ENCODE measurements around the gene HILPDA. TPM values are rescaled to one million over a fixed set of nuclear protein-coding genes. Genes with fewer than 3 reads are reported as not detected.
"Not testable (repeated sequence)": the region's sequence is repeated elsewhere in the genome, so short reads cannot be mapped to it uniquely, and the experiment has no call there.

Gene HILPDA
- total and polyA plus RNA-seq, 12 donors, result 4.5 to 65.0 (median 6.7) TPM

DNA sequence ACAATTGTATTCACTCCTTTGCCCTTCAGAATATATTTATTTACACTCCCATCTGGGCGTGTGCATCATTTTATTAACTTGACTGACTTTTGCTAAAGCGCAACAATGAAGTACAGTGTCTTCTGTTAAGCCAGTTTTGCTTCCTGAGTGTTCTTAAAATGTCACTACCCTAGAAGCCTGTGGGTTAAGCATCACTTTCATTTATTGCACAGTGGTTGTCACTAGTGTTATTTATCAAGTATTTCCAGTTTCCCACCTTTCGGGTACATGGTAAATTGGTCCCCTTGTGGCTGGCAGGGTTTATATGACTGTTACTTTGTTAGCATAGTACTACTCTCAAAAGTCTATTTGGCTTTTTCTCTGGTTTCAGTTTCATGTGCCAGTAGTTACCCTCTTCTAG is 3.3 kb downstream of the HILPDA start:
- intact Hi-C loops (cut with DNase I), result loop anchor here (1.0 to 5.0 kb wide), 5 partner anchors 30 to 61 kb away; no protein-coding TSS in a partner anchor
- peaks cover 9 to 66% (median 33%) of the 10 kb centered on the region in 9 donors for H3K4me1 ChIP-seq
- peak overlapping the region in 1 of 10 donors; percentile 4 for H3K27ac ChIP-seq

DNA sequence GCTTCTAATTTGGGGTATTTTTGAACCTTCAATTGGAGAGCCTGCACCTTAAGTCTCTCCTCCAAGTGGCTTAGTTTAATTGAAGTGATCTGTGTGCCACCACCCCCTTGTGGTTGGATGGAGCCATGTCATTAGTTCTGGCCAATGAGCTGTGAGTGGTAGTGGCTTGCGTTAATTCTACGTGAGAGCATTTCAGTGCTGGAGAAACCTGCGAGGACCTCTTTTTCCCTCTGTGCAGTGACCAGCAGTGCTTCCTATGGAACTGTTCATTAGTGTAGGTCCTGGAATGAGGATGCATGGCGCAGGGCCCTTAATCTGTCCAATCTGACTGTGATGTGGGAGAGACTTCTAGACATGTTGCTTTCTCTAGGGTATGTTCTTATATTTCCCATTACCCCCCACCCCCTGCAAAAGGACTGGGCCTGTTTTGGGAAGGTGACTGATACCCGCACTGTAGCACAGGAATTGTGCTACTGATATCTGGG is 3.8 kb downstream of the HILPDA start:
- Histone ChIP-seq H3K27ac (no peak overlapping the region), H3K36me3 (peaks cover 0 to 17% (median 0%) of the 10 kb centered on the region in 9 donors), H3K4me1 (peaks cover 9 to 61% (median 30%) of the 10 kb centered on the region in 9 donors), H3K27me3 (no peaks in the 10 kb centered on the region), H3K9me3 (no peaks in the 10 kb centered on the region), H3K4me3 (no peak overlapping the region)
- TF ChIP-seq, protein P1, sequence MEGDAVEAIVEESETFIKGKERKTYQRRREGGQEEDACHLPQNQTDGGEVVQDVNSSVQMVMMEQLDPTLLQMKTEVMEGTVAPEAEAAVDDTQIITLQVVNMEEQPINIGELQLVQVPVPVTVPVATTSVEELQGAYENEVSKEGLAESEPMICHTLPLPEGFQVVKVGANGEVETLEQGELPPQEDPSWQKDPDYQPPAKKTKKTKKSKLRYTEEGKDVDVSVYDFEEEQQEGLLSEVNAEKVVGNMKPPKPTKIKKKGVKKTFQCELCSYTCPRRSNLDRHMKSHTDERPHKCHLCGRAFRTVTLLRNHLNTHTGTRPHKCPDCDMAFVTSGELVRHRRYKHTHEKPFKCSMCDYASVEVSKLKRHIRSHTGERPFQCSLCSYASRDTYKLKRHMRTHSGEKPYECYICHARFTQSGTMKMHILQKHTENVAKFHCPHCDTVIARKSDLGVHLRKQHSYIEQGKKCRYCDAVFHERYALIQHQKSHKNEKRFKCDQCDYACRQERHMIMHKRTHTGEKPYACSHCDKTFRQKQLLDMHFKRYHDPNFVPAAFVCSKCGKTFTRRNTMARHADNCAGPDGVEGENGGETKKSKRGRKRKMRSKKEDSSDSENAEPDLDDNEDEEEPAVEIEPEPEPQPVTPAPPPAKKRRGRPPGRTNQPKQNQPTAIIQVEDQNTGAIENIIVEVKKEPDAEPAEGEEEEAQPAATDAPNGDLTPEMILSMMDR (IDR thresholded peaks at IDR 0.05), result peak; percentile 67 to 87 (median 84)
- intact Hi-C loops (cut with DNase I), result loop anchor here (1.0 to 5.0 kb wide), 5 partner anchors 31 to 61 kb away; no protein-coding TSS in a partner anchor
- DNase-seq (peak in 1 of 2 donors; percentile 67), ATAC-seq (peak in 2 of 8 donors; percentile 28 to 31)
- WGBS, 2 donors, result 34 to 40% methylated on average over 5 of the region's 5 CpGs

More for the DNA sequence above, 3.3 kb downstream of the HILPDA start:
- TF ChIP-seq, protein P1 (IDR thresholded peaks at IDR 0.05), result no peak
- no peak overlapping the region for H3K4me3 ChIP-seq
- 59 to 60% methylated on average over 3 of the region's 3 CpGs for WGBS, 2 donors
- DNase-seq (no peak), ATAC-seq (no peak)
- peaks cover 0 to 17% (median 0%) of the 10 kb centered on the region in 9 donors for H3K36me3 ChIP-seq
- no peaks in the 10 kb centered on the region for H3K27me3 ChIP-seq
- no peaks in the 10 kb centered on the region for H3K9me3 ChIP-seq

DNA sequence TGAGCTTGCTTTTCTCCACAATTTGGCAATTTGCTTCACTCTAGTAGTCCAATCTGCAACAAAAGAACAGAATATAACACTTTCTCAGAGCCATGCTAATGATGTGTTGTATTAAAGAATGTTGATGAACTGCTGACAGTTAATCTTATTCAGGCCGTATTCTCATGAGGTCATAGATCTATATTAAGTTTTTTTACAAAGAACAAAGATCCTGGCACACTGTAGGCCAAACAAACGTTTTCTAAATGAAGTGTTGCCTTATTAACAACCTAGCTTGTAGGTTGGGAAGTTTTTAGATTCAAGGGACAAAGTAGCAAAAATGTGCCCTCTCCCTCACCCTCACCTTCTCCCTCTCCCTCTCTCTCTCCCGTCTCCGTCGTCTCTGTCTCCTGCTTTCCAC is 6.8 kb downstream of the HILPDA start:
- Histone ChIP-seq H3K9me3 (no peaks in the 10 kb centered on the region), H3K4me3 (no peak overlapping the region), H3K36me3 (peaks cover 0 to 18% (median 0%) of the 10 kb centered on the region in 9 donors), H3K4me1 (peaks cover 0 to 36% (median 8%) of the 10 kb centered on the region in 9 donors), H3K27me3 (no peaks in the 10 kb centered on the region), H3K27ac (peak overlapping the region in 4 of 10 donors; percentile 25 to 44 (median 33))
- 53 to 62% methylated on average over 5 of the region's 5 CpGs for WGBS, 2 donors
- intact Hi-C loops (cut with DNase I), result no loop called here
- no peak for DNase-seq
- TF ChIP-seq, protein P1 (IDR thresholded peaks at IDR 0.05), result no peak
- ATAC-seq, result peak in 4 of 8 donors; percentile 17 to 67 (median 56)

DNA sequence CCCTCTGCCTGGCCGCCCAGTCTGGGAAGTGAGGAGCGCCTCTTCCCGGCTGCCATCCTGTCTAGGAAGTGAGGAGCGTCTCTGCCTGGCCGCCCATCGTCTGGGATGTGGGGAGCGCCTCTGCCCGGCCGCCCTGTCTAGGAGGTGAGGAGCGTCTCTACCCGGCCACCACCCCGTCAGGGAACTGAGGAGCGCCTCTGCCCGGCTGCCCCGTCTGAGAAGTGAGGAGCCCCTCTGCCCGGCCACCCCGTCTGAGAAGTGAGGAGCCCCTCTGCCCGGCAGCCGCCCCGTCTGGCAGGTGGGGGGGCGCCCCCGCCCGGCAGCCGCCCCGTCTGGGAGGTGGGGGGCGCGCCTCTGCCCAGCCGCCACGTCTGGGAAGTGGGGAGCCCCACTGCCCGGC is 7.7 kb downstream of the HILPDA start:
- DNase-seq; H3K27me3 ChIP-seq; H3K9me3 ChIP-seq; H3K36me3 ChIP-seq; ATAC-seq; H3K4me3 ChIP-seq; H3K27ac ChIP-seq; intact Hi-C loops (cut with DNase I): not testable (repeated sequence)
- WGBS, 2 donors, result 95% methylated on average over 28 to 30 of the region's 30 CpGs
- H3K4me1 ChIP-seq, result peaks cover 0 to 27% (median 8%) of the 10 kb centered on the region in 9 donors

DNA sequence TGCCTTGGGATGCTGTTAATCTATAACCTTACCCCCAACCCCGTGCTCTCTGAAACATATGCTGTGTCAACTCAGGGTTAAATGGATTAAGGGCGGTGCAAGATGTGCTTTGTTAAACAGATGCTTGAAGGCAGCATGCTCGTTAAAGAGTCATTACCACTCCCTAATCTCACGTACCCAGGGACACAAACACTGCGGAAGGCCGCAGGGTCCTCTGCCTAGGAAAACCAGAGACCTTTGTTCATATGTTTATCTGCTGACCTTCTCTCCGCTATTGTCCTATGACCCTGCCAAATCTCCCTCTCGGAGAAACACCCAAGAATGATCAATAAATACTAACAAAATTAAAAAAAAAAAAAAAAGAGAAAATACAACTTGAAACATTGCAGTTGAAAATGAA is 8.3 kb downstream of the HILPDA start:
- H3K4me1 ChIP-seq, result peaks cover 0 to 21% (median 7%) of the 10 kb centered on the region in 9 donors
- ATAC-seq; DNase-seq; H3K27me3 ChIP-seq; H3K27ac ChIP-seq; H3K36me3 ChIP-seq; H3K4me3 ChIP-seq; intact Hi-C loops (cut with DNase I); H3K9me3 ChIP-seq: not testable (repeated sequence)
- 83 to 85% methylated on average over 7 of the region's 8 CpGs for WGBS, 2 donors

DNA sequence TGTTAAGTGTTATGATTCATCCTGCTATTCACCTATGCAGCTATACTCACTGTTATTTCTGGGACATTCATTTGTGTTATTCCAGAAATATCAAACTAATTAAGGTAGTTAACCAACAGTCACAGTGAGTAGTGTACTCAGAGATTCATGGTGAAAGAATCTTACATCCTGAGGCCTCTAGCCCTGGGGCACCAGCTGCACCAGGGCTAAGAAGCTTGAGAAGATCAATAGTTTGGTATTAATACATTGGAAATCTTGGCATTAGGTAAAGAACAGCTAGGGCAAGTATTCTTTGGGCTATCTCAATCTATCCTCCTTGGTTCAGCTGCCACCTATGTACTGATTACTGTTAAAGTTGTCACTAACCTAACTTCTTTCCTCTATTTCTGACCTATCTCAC is 11.2 kb downstream of the HILPDA start:
- H3K9me3 ChIP-seq; H3K27me3 ChIP-seq; H3K4me1 ChIP-seq; H3K36me3 ChIP-seq; ATAC-seq; H3K4me3 ChIP-seq; H3K27ac ChIP-seq; intact Hi-C loops (cut with DNase I); DNase-seq: not testable (repeated sequence)

Data from heart right ventricle (tissue), 16 donors.